Measurements from ENCODE around the gene SLC2A4RG. TPM values are rescaled to one million over a fixed set of nuclear protein-coding genes. Genes with fewer than 3 reads are reported as not detected.

SLC2A4RG gene
- total and polyA plus RNA-seq, 2 of the 13 experiments (the other 11 are each of a cell fraction or from before 2014, with no cell fraction given) = 91.4 to 95.9 TPM

- TF ChIP-seq ZNF776 (CRISPR knock-in tag; IDR thresholded peaks at IDR 0.05) = peak; percentile 65; the same call in 1 of the 2 replicates
- TF ChIP-seq SRSF1 (optimal IDR thresholded peaks at IDR 0.05; ENCODE audit: low read depth, low read length) = no peak
- TF ChIP-seq ZNF704 (CRISPR knock-in tag; IDR thresholded peaks at IDR 0.05; ENCODE audit: borderline replicate concordance) = no peak
- TF ChIP-seq GABPB1 (CRISPR knock-in tag; IDR thresholded peaks at IDR 0.05) = peak; percentile 63; the same call in 1 of the 2 replicates
- 0 out of 2 replicates have a peak, but pooled peaks have one; percentile 22 for TF ChIP-seq SP2 (CRISPR knock-in tag; IDR thresholded peaks at IDR 0.05)
- peak; percentile 12; the same call in 1 of the 2 replicates for TF ChIP-seq NFKB2 (CRISPR knock-in tag; IDR thresholded peaks at IDR 0.05; ENCODE audit: borderline replicate concordance)
- peak; percentile 96 for TF ChIP-seq AGO2 (optimal IDR thresholded peaks at IDR 0.05; ENCODE audit: low read depth, low read length)
- TF ChIP-seq ZNF17 (CRISPR knock-in tag; IDR thresholded peaks at IDR 0.05) = 0 out of 2 replicates have a peak, but pooled peaks have one; percentile 46
- TF ChIP-seq NR2F6 (IDR thresholded peaks at IDR 0.05) = peak; percentile 76; the same call in 1 of the 2 replicates
- TF ChIP-seq NR2F6 (CRISPR knock-in tag; IDR thresholded peaks at IDR 0.05) = peak; percentile 63; the same call in 1 of the 2 replicates
- no peak for TF ChIP-seq ZNF30 (CRISPR knock-in tag; IDR thresholded peaks at IDR 0.05)
- TF ChIP-seq MIER2 (CRISPR knock-in tag; IDR thresholded peaks at IDR 0.05) = no peak
- no peak for TF ChIP-seq MEIS1 (CRISPR knock-in tag; IDR thresholded peaks at IDR 0.05; ENCODE audit: borderline replicate concordance)
- TF ChIP-seq RBM22 (optimal IDR thresholded peaks at IDR 0.05; ENCODE audit: low read length) = peak; percentile 52
- no peak for TF ChIP-seq MED8 (CRISPR knock-in tag; IDR thresholded peaks at IDR 0.05; ENCODE audit: insufficient replicate concordance)
- no peak for TF ChIP-seq FOXK2 (IDR thresholded peaks at IDR 0.05)
- peak; percentile 31; the same call in 1 of the 2 replicates for TF ChIP-seq ZFX (CRISPR knock-in tag; IDR thresholded peaks at IDR 0.05; ENCODE audit: low read depth)
- TF ChIP-seq ZNF749 (CRISPR knock-in tag; IDR thresholded peaks at IDR 0.05; ENCODE audit: borderline replicate concordance) = no peak
- no peak for TF ChIP-seq TOPORS (CRISPR knock-in tag; IDR thresholded peaks at IDR 0.05)
- no peak for TF ChIP-seq ZNF572 (CRISPR knock-in tag; IDR thresholded peaks at IDR 0.05)
- TF ChIP-seq ZNF609 (CRISPR knock-in tag; IDR thresholded peaks at IDR 0.05; ENCODE audit: borderline replicate concordance) = 0 out of 2 replicates have a peak, but pooled peaks have one; percentile 3
- no peak for TF ChIP-seq ZNF281 (CRISPR knock-in tag; IDR thresholded peaks at IDR 0.05; ENCODE audit: borderline replicate concordance)
Observed at GRCh38 chr20:63699466-63700198, 39.9 kb upstream of the SLC2A4RG start (continued).

All from HepG2 (cell line).